ENCODE results near the gene PML. TPM values are rescaled to one million over a fixed set of nuclear protein-coding genes. Genes with fewer than 3 reads are reported as not detected.

PML gene
- total RNA-seq, 3 donors from 2014 or later, result 27.6 to 52.2 (median 35.6) TPM

DNA sequence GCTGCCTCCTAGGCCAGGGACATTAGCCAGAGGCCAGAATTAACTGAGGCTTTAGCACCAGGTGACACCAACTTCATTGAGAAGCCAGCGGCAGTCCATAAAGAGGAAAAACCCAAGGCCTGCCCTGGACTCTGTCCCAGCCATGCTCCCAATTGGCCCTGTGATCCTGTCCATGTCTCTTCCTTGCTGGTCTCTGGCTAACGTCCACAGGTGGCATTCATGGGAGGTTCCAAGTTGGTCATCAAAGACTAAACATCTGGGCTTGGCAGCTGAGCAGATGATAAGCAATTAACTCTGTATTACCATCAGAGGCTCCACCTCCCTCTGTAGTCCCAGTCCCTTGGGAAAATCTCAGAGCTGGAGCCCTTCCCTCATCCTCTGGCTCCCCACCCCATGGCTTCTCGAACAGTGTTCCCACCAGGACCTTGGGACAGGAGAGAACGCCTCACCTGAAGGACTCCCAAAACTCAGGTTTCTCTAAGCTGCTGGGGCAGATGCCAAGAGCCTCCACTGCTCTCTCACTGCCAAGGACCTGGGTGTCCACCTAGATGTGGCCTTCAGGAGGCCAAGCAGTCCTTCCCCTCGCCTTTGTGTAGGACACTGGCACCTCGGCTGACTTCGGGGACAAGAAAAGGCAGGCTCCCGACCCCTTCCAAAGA lies 47.4 kb downstream of the PML start:
- intact Hi-C loops (cut with DNase I, micrococcal nuclease), result no loop called here
- TF ChIP-seq, protein P1, sequence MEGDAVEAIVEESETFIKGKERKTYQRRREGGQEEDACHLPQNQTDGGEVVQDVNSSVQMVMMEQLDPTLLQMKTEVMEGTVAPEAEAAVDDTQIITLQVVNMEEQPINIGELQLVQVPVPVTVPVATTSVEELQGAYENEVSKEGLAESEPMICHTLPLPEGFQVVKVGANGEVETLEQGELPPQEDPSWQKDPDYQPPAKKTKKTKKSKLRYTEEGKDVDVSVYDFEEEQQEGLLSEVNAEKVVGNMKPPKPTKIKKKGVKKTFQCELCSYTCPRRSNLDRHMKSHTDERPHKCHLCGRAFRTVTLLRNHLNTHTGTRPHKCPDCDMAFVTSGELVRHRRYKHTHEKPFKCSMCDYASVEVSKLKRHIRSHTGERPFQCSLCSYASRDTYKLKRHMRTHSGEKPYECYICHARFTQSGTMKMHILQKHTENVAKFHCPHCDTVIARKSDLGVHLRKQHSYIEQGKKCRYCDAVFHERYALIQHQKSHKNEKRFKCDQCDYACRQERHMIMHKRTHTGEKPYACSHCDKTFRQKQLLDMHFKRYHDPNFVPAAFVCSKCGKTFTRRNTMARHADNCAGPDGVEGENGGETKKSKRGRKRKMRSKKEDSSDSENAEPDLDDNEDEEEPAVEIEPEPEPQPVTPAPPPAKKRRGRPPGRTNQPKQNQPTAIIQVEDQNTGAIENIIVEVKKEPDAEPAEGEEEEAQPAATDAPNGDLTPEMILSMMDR (IDR thresholded peaks at IDR 0.05), result no peak

DNA sequence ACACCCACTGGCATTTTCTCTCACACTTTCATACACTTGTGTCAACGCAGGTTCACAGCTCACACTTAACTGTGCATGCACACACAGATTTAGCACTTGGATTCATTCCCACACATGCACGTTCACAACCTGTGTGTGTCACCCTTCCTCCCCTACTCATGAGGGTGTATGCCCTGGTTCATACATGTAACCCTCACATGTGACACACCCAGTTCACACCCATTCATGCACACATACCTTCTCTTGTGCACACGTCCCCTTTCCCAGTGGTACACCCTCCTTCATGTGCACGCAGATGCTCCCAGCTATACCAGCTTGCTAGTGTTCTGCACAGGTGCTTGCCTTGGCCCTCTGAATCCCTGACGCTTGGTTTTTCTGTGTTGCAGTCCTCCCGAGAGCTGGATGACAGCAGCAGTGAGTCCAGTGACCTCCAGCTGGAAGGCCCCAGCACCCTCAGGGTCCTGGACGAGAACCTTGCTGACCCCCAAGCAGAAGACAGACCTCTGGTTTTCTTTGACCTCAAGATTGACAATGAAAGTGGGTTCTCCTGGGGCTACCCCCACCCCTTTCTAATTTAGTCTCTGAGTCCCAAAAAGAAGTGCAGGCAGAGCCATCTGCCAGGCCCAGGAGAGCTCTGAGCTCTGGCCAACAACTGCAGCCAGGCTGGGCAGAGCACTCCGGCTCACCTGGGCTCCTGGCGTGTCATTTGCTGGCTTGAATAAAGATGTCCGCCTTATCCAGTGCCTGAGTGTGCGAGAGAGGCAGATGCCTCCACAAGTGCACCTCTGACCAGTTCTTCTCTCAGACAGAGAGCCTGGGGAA lies 48.3 kb downstream of the PML start:
- no peak overlapping the region for H3K4me3 ChIP-seq
- ATAC-seq, result no peak
- intact Hi-C loops (cut with DNase I, micrococcal nuclease), result no loop called here
- TF ChIP-seq, protein P1 (IDR thresholded peaks at IDR 0.05), result no peak
- H3K9me3 ChIP-seq, result no peaks in the 10 kb centered on the region
- H3K4me1 ChIP-seq (ENCODE audit: low read depth), result peaks cover 2% of the 10 kb centered on the region
- H3K36me3 ChIP-seq (ENCODE audit: low read depth), result no peaks in the 10 kb centered on the region
- no peak for DNase-seq

More for the DNA sequence above, 47.4 kb downstream of the PML start:
- Histone ChIP-seq H3K9me3 (no peaks in the 10 kb centered on the region), H3K36me3 (ENCODE audit: low read depth) (no peaks in the 10 kb centered on the region), H3K4me1 (ENCODE audit: low read depth) (peaks cover 2% of the 10 kb centered on the region), H3K4me3 (no peak overlapping the region)
- no peak for DNase-seq
- no peak for ATAC-seq

DNA sequence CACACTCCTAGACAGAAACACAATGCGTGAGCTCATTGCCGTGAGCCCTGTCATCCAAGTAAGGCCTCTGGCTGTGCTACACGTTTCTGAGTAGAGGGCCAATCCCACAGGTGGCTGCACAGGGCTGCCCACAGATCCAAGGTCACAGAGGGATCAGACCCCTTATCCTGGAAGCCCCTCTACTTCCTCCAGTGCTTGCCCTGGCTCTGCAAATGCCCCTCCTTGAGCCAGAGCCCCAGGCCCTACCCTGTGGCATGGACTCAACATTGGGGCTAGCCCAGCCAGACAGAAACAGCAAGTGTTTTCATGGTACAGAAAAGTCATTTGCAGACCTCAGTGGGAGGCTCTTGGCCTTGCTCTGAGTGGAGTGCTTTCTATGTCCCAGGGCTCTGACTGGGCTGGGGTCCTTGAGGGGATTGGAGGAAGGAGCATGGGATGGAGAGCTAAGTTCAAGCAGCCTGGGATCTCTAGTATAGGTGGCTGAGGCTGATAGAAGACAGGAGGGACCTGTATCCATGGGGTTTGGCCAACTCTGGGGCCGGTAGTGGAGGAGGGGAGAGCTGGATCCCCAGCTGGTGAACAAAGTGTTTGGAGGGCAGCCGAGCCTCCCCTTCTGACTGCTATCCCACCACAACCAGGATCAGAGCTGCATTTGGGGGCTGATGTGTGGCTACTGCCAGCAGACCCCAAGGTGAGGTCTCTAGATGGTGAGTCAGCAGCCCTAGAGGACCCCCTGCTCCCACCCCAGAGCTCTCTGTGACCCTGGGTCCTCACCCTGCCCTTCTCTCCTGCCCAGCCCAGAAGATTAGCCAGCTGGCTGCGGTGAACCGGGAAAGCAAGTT lies 49.1 kb downstream of the PML start:
- Histone ChIP-seq H3K9me3 (no peaks in the 10 kb centered on the region), H3K4me3 (no peak overlapping the region), H3K36me3 (ENCODE audit: low read depth) (no peaks in the 10 kb centered on the region), H3K4me1 (ENCODE audit: low read depth) (peaks cover 2% of the 10 kb centered on the region)
- DNase-seq (no peak), ATAC-seq (no peak)
- TF ChIP-seq, protein P1 (IDR thresholded peaks at IDR 0.05), result no peak
- intact Hi-C loops (cut with DNase I, micrococcal nuclease), result no loop called here

DNA sequence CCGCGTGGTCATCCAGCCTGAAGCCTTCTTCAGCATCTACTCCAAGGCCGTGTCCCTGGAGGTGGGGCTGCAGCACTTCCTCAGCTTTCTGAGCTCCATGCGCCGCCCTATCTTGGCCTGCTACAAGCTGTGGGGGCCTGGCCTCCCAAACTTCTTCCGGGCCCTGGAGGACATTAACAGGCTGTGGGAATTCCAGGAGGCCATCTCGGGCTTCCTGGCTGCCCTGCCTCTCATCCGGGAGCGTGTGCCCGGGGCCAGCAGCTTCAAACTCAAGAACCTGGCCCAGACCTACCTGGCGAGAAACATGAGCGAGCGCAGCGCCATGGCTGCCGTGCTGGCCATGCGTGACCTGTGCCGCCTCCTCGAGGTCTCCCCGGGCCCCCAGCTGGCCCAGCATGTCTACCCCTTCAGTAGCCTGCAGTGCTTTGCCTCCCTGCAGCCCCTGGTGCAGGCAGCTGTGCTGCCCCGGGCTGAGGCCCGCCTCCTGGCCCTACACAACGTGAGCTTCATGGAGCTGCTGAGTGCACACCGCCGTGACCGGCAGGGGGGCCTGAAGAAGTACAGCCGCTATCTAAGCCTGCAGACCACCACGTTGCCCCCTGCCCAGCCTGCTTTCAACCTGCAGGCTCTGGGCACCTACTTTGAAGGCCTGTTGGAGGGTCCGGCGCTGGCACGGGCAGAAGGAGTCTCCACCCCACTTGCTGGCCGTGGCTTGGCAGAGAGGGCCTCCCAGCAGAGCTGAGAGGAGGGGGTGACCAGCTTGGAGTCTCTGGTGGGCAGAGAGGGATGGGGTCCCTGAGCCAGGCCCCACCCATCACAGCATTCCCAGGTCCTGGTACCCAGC lies 50.0 kb downstream of the PML start:
- ATAC-seq (peak; percentile 6), DNase-seq (peak in 1 of 3 donors; percentile 32)
- intact Hi-C loops (cut with DNase I, micrococcal nuclease), result no loop called here
- H3K9me3 ChIP-seq, result no peaks in the 10 kb centered on the region
- peaks cover 2% of the 10 kb centered on the region for H3K4me1 ChIP-seq (ENCODE audit: low read depth)
- TF ChIP-seq, protein P1 (IDR thresholded peaks at IDR 0.05), result no peak
- no peaks in the 10 kb centered on the region for H3K36me3 ChIP-seq (ENCODE audit: low read depth)
- H3K4me3 ChIP-seq, result no peak overlapping the region

DNA sequence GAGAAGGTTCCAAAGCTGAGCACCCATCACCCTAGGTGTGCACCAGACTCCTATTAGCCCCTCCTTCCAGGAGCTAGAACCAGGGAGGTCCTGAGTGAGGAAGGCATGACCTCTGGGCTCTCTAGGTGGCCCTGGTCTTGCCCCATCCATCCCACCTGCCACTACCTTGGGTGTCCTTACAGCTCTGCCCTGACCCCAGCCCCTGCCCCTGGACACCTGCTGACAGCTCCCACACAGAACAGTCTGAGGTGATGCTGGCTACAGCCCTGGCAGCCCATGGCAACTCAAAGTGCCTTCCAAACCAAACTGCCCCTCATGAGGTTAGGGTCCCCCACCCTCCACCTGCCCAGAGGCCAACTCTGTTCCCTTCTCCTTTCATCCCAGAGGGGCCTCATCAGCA lies 50.7 kb downstream of the PML start:
- TF ChIP-seq, protein P1 (IDR thresholded peaks at IDR 0.05), result no peak
- Histone ChIP-seq H3K4me3 (no peak overlapping the region), H3K9me3 (no peaks in the 10 kb centered on the region), H3K36me3 (ENCODE audit: low read depth) (no peaks in the 10 kb centered on the region), H3K4me1 (ENCODE audit: low read depth) (peaks cover 2% of the 10 kb centered on the region)
- no peak for DNase-seq
- no peak for ATAC-seq
- intact Hi-C loops (cut with DNase I, micrococcal nuclease), result no loop called here

All from mucosa of descending colon (tissue), 3 donors.